ENCODE measurements around the gene KREMEN2.

- TF ChIP-seq CTCF (conservative IDR thresholded peaks at IDR 0.05) (no peak), EZH2 (IDR thresholded peaks at IDR 0.05; ENCODE audit: low read depth) (no peak)
Measured at GRCh38 chr16:2971134-2971984, 7.3 kb downstream of the KREMEN2 start.

Measured in PC-9 (cell line).